Neural cell (in vitro differentiated cells): ENCODE results near the gene TRIM32. TPM values are rescaled to one million over a fixed set of nuclear protein-coding genes. Genes with fewer than 3 reads are reported as not detected.

ENCODE experiments used
- H2AFZ ChIP-seq: fragments of 200-600, 300-800 bp; sonication (generic), shearing (Covaris generic); 2 replicates; pipeline ENCODE4 v1.6.0; 2014; ENCODE audit warnings: low read depth, mild to moderate bottlenecking, antibody characterized with exemption, low read length, moderate library complexity
- H3F3A ChIP-seq: fragments of 200-600 bp; shearing (Covaris generic); 2 replicates; pipeline ENCODE4 v1.6.1; 2016; ENCODE audit warnings: mild to moderate bottlenecking, moderate library complexity, mixed read lengths, antibody characterized with exemption, low read length; ENCODE audit not compliant: insufficient read depth, poor library complexity, severe bottlenecking
- H3K27ac ChIP-seq: fragments of 200-600, 300-800 bp; sonication (generic), shearing (Covaris generic); 2 replicates; pipeline ENCODE4 v1.5.1; 2014; ENCODE audit warnings: mild to moderate bottlenecking, low read length, moderate library complexity
- H3K27me3 ChIP-seq: fragments of 300-800, 200-600 bp; sonication (generic), shearing (Covaris generic); 2 replicates; pipeline ENCODE4 v1.6.0; 2014; ENCODE audit warnings: mild to moderate bottlenecking, low read depth, low read length, moderate library complexity; ENCODE audit not compliant: insufficient read depth
- H3K36me3 ChIP-seq: fragments of 300-800, 200-600 bp; sonication (generic), shearing (Covaris generic); 2 replicates; pipeline ENCODE4 v1.5.1; 2014; ENCODE audit warnings: mild to moderate bottlenecking, antibody characterized with exemption, low read length, moderate library complexity; ENCODE audit not compliant: insufficient read depth
- H3K4me2 ChIP-seq: fragments of 300-800, 200-600 bp; sonication (generic), shearing (Covaris generic); 2 replicates; pipeline ENCODE4 v1.6.0; 2014; ENCODE audit warnings: mild to moderate bottlenecking, low read length
- H3K4me3 ChIP-seq: fragments of 300-800, 200-600 bp; sonication (generic), shearing (Covaris generic); 2 replicates; pipeline ENCODE4 v1.5.1; 2014; ENCODE audit warnings: mild to moderate bottlenecking, low read length, moderate library complexity
- H3K79me2 ChIP-seq: fragments of 200-600 bp; shearing (Covaris generic); replicated peaks from 2 replicates; pipeline ENCODE4 v1.6.0; 2014; ENCODE audit warnings: mild to moderate bottlenecking, low read length, moderate library complexity; ENCODE audit not compliant: insufficient read depth
- H3K9ac ChIP-seq: fragments of 300-800, 200-600 bp; sonication (generic), shearing (Covaris generic); 2 replicates; pipeline ENCODE4 v1.6.1; 2016; ENCODE audit warnings: mild to moderate bottlenecking, low read length, mixed read lengths
- H3K9me2 ChIP-seq: fragments of 200-600 bp; shearing (Covaris generic); 2 replicates; pipeline ENCODE4 v1.6.1; 2016; ENCODE audit warnings: mild to moderate bottlenecking, low read length, mixed read lengths; ENCODE audit not compliant: insufficient read depth
- H3K9me3 ChIP-seq: fragments of 200-600, 300-800 bp; sonication (generic), shearing (Covaris generic); 2 replicates; pipeline ENCODE4 v1.6.1; 2016; ENCODE audit warnings: mild to moderate bottlenecking, mixed run types, low read length, moderate library complexity, mixed read lengths
- H4K20me1 ChIP-seq: fragments of 200-600 bp; shearing (Covaris generic); 2 replicates; pipeline ENCODE4 v1.6.1; 2016; ENCODE audit warnings: mild to moderate bottlenecking, mixed run types; ENCODE audit not compliant: insufficient read depth
- EP300 ChIP-seq: fragments of 450-650 bp; conservative IDR thresholded peaks from 2 replicates; pipeline ENCODE4 v1.6.1; 2014; ENCODE audit warnings: antibody characterized with exemption, mild to moderate bottlenecking, moderate library complexity; ENCODE audit not compliant: poor library complexity, severe bottlenecking
- EZH2 ChIP-seq: fragments of 200-600, 300-800 bp; shearing (Covaris generic), sonication (generic); IDR thresholded peaks from 2 replicates; pipeline ENCODE4 v1.6.1; 2014; ENCODE audit warnings: antibody characterized with exemption, low read length, borderline replicate concordance, mild to moderate bottlenecking; ENCODE audit not compliant: insufficient read depth, poor library complexity, severe bottlenecking
- MXI1 ChIP-seq: fragments of 450-650 bp; conservative IDR thresholded peaks from 2 replicates; pipeline ENCODE4 v1.6.1; 2014; ENCODE audit warnings: antibody characterized with exemption, mild to moderate bottlenecking; ENCODE audit not compliant: poor library complexity, severe bottlenecking
- POLR2AphosphoS5 ChIP-seq: IDR thresholded peaks from 2 replicates; pipeline ENCODE4 v1.6.1; 2012
- RAD21 ChIP-seq: fragments of 450-650 bp; conservative IDR thresholded peaks from 2 replicates; pipeline ENCODE4 v1.6.1; 2014; ENCODE audit warnings: antibody characterized with exemption, mild to moderate bottlenecking, moderate library complexity
- SMC3 ChIP-seq: fragments of 450-650 bp; conservative IDR thresholded peaks from 2 replicates; pipeline ENCODE4 v1.6.1; 2014; ENCODE audit warnings: antibody characterized with exemption, mild to moderate bottlenecking, moderate library complexity; ENCODE audit not compliant: poor library complexity
- TAF1 ChIP-seq: IDR thresholded peaks from 2 replicates; pipeline ENCODE4 v1.6.1; 2012; ENCODE audit warnings: low read depth
- polyA plus RNA-seq: library from polyadenylated mRNA; depleted of rRNA; stranded (reverse); fragments of >200 nt; gene quantifications from 2 replicates; pipeline ENCODE4 v1.2.3, GENCODE V29; 2014
- TF ChIP-seq, protein P1 (sequence below): IDR thresholded peaks from 2 replicates; pipeline ENCODE4 v1.6.1; 2012; ENCODE audit warnings: borderline replicate concordance
- TF ChIP-seq, protein P2 (sequence below): fragments of 450-650 bp; IDR thresholded peaks from 2 replicates; pipeline ENCODE4 v1.5.1; 2014; ENCODE audit warnings: antibody characterized with exemption, mild to moderate bottlenecking, moderate library complexity; ENCODE audit not compliant: poor library complexity, severe bottlenecking

The TRIM32 gene
- polyA plus RNA-seq, 1 donor from 2014 or later: 9.1 TPM

DNA sequence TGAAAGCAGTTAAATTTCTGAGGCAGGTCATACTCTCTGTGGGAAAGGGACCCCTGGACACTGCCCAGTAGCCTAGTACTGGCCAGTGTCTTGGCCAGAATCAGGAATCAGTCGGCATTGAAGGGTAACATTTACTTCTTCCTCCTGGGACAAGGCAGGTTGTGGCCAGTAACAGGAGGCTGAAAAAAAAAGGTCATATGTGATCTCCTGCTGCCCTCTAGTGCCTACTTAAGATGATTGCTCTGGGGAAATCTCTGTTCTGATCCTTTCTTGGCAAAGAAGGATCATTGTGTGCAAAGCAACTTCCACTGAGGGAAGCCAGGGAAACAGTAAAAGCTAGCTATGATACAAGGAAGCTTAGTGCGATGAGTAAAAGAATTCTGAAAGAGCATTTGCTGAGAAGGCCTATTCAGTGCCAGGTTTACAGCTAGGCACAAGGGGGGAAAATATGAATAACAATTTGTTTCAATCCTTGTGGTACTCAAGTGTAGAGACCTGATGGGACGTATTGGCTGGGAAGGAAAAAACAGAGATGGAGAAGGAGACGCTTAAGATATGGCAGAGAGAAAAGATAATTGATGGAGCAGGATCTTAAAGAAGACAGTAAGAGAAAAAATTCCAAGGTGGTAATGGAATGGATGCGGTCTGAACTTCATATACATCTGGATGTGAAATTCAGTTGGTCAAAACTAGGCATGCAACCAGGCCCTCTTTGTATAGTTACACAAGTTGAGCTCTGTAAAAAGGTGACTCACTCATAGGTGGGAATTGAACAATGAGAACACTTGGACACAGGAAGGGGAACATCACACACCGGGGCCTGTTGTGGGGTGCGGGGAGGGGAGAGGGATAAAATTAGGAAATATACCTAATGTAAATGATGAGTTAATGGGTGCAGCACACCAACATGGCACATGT lies 25.8 kb upstream of the TRIM32 start:
- Histone ChIP-seq H4K20me1 (no peaks in the 10 kb centered on the region), H3K4me2 (no peak overlapping the region), H3K9me2 (no peaks in the 10 kb centered on the region), H3K27me3 (no peaks in the 10 kb centered on the region), H3K79me2 (no peaks in the 10 kb centered on the region), H3F3A (no peaks in the 10 kb centered on the region), H3K9me3 (no peaks in the 10 kb centered on the region), H3K4me3 (no peak overlapping the region), H3K27ac (no peak overlapping the region), H2AFZ (no peak overlapping the region), H3K36me3 (no peaks in the 10 kb centered on the region), H3K9ac (no peak overlapping the region)
- TF ChIP-seq, protein P1, sequence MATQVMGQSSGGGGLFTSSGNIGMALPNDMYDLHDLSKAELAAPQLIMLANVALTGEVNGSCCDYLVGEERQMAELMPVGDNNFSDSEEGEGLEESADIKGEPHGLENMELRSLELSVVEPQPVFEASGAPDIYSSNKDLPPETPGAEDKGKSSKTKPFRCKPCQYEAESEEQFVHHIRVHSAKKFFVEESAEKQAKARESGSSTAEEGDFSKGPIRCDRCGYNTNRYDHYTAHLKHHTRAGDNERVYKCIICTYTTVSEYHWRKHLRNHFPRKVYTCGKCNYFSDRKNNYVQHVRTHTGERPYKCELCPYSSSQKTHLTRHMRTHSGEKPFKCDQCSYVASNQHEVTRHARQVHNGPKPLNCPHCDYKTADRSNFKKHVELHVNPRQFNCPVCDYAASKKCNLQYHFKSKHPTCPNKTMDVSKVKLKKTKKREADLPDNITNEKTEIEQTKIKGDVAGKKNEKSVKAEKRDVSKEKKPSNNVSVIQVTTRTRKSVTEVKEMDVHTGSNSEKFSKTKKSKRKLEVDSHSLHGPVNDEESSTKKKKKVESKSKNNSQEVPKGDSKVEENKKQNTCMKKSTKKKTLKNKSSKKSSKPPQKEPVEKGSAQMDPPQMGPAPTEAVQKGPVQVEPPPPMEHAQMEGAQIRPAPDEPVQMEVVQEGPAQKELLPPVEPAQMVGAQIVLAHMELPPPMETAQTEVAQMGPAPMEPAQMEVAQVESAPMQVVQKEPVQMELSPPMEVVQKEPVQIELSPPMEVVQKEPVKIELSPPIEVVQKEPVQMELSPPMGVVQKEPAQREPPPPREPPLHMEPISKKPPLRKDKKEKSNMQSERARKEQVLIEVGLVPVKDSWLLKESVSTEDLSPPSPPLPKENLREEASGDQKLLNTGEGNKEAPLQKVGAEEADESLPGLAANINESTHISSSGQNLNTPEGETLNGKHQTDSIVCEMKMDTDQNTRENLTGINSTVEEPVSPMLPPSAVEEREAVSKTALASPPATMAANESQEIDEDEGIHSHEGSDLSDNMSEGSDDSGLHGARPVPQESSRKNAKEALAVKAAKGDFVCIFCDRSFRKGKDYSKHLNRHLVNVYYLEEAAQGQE: no peak
- peak; percentile 94 for TF ChIP-seq RAD21
- no peak for TF ChIP-seq MXI1
- TF ChIP-seq SMC3: peak; percentile 92
- TF ChIP-seq EP300: no peak
- TF ChIP-seq, protein P2, sequence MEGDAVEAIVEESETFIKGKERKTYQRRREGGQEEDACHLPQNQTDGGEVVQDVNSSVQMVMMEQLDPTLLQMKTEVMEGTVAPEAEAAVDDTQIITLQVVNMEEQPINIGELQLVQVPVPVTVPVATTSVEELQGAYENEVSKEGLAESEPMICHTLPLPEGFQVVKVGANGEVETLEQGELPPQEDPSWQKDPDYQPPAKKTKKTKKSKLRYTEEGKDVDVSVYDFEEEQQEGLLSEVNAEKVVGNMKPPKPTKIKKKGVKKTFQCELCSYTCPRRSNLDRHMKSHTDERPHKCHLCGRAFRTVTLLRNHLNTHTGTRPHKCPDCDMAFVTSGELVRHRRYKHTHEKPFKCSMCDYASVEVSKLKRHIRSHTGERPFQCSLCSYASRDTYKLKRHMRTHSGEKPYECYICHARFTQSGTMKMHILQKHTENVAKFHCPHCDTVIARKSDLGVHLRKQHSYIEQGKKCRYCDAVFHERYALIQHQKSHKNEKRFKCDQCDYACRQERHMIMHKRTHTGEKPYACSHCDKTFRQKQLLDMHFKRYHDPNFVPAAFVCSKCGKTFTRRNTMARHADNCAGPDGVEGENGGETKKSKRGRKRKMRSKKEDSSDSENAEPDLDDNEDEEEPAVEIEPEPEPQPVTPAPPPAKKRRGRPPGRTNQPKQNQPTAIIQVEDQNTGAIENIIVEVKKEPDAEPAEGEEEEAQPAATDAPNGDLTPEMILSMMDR: peak; percentile 91

DNA sequence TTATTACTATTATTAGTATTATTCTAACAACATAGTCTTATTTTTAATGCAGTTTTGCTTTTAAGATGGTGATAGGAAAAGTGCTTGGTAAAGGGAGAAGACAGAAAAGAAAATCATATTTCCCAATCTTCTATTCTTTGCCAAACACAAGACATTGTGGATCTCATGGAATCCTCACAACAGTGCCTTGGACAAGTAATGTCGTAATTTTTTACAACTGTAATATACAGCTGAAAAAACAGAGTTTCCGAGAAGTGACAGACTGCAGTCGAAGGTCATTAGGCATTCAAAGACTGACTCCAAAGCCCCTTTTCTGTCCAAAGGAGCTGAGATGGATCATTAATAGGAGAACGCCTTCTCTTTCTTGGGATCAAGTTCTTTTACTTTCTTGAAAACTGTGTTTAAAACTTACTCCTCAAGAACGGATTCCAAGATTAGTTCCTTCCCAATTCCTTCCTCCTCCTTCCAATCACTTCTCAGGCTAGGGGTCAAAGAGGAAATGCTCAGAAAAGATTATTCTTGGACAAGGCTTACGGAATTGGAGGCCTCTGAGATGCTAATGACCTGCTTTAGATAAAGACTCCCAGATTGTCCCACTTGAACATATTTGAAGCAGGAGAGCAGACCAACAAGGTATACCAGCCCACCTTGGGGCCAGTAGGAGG lies 24.3 kb upstream of the TRIM32 start:
- TF ChIP-seq EP300 (no peak), TAF1 (no peak), EZH2 (no peak), POLR2AphosphoS5 (no peak)
- TF ChIP-seq, protein P2: no peak
- TF ChIP-seq, protein P1: no peak
- no peak overlapping the region for H3K9ac ChIP-seq
- H4K20me1 ChIP-seq: no peaks in the 10 kb centered on the region
- H3K4me3 ChIP-seq: no peak overlapping the region
- no peak overlapping the region for H3K4me2 ChIP-seq
- no peaks in the 10 kb centered on the region for H3K9me3 ChIP-seq
- no peaks in the 10 kb centered on the region for H3F3A ChIP-seq
- no peaks in the 10 kb centered on the region for H3K79me2 ChIP-seq
- no peaks in the 10 kb centered on the region for H3K36me3 ChIP-seq
- H3K27me3 ChIP-seq: no peaks in the 10 kb centered on the region
- H2AFZ ChIP-seq: no peak overlapping the region
- H3K9me2 ChIP-seq: no peaks in the 10 kb centered on the region
- no peak overlapping the region for H3K27ac ChIP-seq
